ENCODE data around the gene SLC2A8.

DNA sequence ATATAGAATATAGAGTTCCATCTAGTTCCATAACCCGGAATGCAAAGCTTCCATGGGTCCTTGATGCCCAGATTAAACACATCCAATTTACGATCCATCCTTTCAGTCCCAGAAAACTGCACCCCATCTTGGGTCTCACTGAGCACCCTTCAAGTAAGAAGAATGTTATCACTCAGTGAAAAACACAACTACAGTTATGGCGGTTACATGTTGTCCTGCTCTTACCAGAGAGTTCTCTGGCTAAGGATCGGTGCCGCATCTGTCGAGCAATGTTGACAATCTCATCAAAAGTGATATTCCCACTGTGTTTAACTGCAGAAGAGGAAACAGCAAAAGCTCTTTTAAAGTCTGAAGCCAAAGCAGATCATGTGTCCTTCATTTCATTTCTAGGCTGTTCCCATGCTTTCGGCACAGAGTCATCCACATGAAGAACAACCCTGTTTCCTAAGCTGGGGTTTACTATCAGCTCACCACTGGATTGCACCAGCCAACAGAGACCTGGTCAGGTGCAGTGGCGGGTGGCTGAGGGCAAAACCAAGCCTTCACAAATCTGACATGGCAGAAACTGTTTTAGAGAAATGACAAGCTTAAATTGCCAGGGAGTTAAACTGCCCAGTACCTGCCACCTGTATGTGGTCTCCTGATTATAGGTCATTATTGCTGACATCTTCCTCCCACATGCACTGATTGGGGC is 51.3 kb downstream of the SLC2A8 start:
- TF ChIP-seq, protein P1, sequence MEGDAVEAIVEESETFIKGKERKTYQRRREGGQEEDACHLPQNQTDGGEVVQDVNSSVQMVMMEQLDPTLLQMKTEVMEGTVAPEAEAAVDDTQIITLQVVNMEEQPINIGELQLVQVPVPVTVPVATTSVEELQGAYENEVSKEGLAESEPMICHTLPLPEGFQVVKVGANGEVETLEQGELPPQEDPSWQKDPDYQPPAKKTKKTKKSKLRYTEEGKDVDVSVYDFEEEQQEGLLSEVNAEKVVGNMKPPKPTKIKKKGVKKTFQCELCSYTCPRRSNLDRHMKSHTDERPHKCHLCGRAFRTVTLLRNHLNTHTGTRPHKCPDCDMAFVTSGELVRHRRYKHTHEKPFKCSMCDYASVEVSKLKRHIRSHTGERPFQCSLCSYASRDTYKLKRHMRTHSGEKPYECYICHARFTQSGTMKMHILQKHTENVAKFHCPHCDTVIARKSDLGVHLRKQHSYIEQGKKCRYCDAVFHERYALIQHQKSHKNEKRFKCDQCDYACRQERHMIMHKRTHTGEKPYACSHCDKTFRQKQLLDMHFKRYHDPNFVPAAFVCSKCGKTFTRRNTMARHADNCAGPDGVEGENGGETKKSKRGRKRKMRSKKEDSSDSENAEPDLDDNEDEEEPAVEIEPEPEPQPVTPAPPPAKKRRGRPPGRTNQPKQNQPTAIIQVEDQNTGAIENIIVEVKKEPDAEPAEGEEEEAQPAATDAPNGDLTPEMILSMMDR (IDR thresholded peaks at IDR 0.05): no peak
- TF ChIP-seq POLR2A (IDR thresholded peaks at IDR 0.05): no peak
- no peak for TF ChIP-seq EP300 (IDR thresholded peaks at IDR 0.05)

All from ovary (tissue), 3 donors.